ENCODE data around the gene B3GALT5.

- TF ChIP-seq CTCF (IDR thresholded peaks at IDR 0.05) (no peak), POLR2A (IDR thresholded peaks at IDR 0.05) (no peak)
Observed at GRCh38 chr21:39696196-39696595, 83.5 kb downstream of the B3GALT5 start.
